MM.1S (cell line): ENCODE measurements around the gene GXYLT1.

Source experiments
- CTCF ChIP-seq: fragments of 300-600 bp; sonication (generic); IDR thresholded peaks from 2 replicates; pipeline ENCODE4 v1.5.1; 2016; ENCODE audit warnings: antibody characterized with exemption, low read length, mixed read lengths
- EZH2 ChIP-seq: fragments of 300-600 bp; sonication (generic); optimal IDR thresholded peaks from 2 replicates; pipeline ENCODE3; 2017; ENCODE audit warnings: low read depth, mild to moderate bottlenecking, antibody characterized with exemption, low read length, mixed read lengths
- EZH2phosphoT487 ChIP-seq: fragments of 300-600 bp; sonication (generic); IDR thresholded peaks from 2 replicates; pipeline ENCODE4 v1.6.1; 2018; ENCODE audit warnings: antibody characterized with exemption, low read length

GRCh38 chr12:42118136-42118879 lies 26.4 kb downstream of the GXYLT1 start:
- TF ChIP-seq EZH2 (no peak), CTCF (no peak), EZH2phosphoT487 (no peak)
